Prostate gland (tissue), 2 donors: ENCODE measurements around the gene C11orf97. TPM values are rescaled to one million over a fixed set of nuclear protein-coding genes. Genes with fewer than 3 reads are reported as not detected.

Experiments used
- DNase-seq: peaks from one replicate; pipeline ENCODE4 v3.0.0-alpha.2; 2019; ENCODE audit warnings: low spot score
- H3K27ac ChIP-seq, 2 donors: fragments of 200-600 bp; sonication (generic); 2 replicates each; pipeline ENCODE4 v1.5.1; 2017 to 2019
- H3K27me3 ChIP-seq: fragments of 200-600 bp; sonication (generic); replicated peaks from 2 replicates; pipeline ENCODE4 v1.5.1; 2019; ENCODE audit not compliant: insufficient read depth
- H3K36me3 ChIP-seq, 2 donors: fragments of 200-600 bp; sonication (generic); 1 replicate in 1 of 2; 2 replicates in 1 of 2; pipeline versions ENCODE4 v1.5.1 to v1.8.1; 2017 to 2019
- H3K4me1 ChIP-seq: fragments of 200-600 bp; sonication (generic); replicated peaks from 2 replicates; pipeline ENCODE4 v1.5.1; 2019
- H3K4me3 ChIP-seq, 2 donors: fragments of 200-600 bp; sonication (generic); 2 replicates each; pipeline ENCODE4 v1.5.1; 2017 to 2019
- H3K9me3 ChIP-seq: fragments of 200-600 bp; sonication (generic); 2 replicates; pipeline ENCODE4 v1.5.1; 2017
- CTCF ChIP-seq, 4 experiments: fragments of 200-600 bp in 2 of 4; fragments of 450-650 bp in 2 of 4; sonication (generic) in 2 of 4; IDR thresholded peaks; 1 replicate in 3 of 4; 2 replicates in 1 of 4; pipeline ENCODE4 v1.5.1; 2016 to 2019; ENCODE audit warnings: antibody characterized with exemption in 4 of 4, mild to moderate bottlenecking in 2 of 4, moderate library complexity in 2 of 4
- POLR2A ChIP-seq: fragments of 450-650 bp; IDR thresholded peaks from one replicate; pipeline ENCODE4 v1.6.1; 2016; ENCODE audit warnings: antibody characterized with exemption, mild to moderate bottlenecking
- POLR2AphosphoS5 ChIP-seq: sonication (generic); formaldehyde crosslinking; IDR thresholded peaks from one replicate; pipeline ENCODE4 v1.6.1; 2017; ENCODE audit warnings: antibody characterized with exemption
- WGBS: methylation state at CpG from one replicate; pipeline ENCODE4 v1.1.5; 2018; 5-methylcytosine and 5-hydroxymethylcytosine counted together
- intact Hi-C: fragments of 100-400 bp; cut with DNase I; formaldehyde crosslinking; loops from one replicate; pipeline ENCODE4 v1.14.2; 2022
- total RNA-seq, 2 donors: library from RNA; depleted of rRNA; stranded (reverse); fragments of >200 nt; gene quantifications; one replicate each; pipeline ENCODE4 v1.1.0, GENCODE V29; 2016

The C11orf97 gene
- total RNA-seq, 2 donors from 2014 or later: not detected

- H3K27me3 ChIP-seq: no peaks in the 10 kb centered on the region
- no peak for DNase-seq
- no peaks in the 10 kb centered on the region for H3K9me3 ChIP-seq
- intact Hi-C loops: no loop called here
- H3K36me3 ChIP-seq: no peaks in the 10 kb centered on the region
- no peak overlapping the region for H3K4me3 ChIP-seq
- no peak overlapping the region for H3K27ac ChIP-seq
- 61% methylated on average over 1 of the region's 1 CpG for WGBS
- no peak for TF ChIP-seq CTCF (IDR thresholded peaks at IDR 0.05)
- H3K4me1 ChIP-seq: no peaks in the 10 kb centered on the region
Observed at GRCh38 chr11:94539420-94539819, 27.2 kb downstream of the C11orf97 start.

- peak; percentile 88 for DNase-seq
- intact Hi-C loops: loop anchor here (10.0 kb wide), 1 partner anchor 221 kb away; the partner anchor contains the start of gene AMOTL1
- under 1% methylated on average over 100 of the region's 109 CpGs for WGBS
- Histone ChIP-seq H3K9me3 (no peaks in the 10 kb centered on the region), H3K27me3 (no peaks in the 10 kb centered on the region), H3K27ac (peak within 1 kb of the TSS; percentile 94 to 96), H3K4me1 (no peaks in the 10 kb centered on the region), H3K36me3 (no peaks in the 10 kb centered on the region), H3K4me3 (peak within 1 kb of the TSS; percentile 58 to 63)
- peak; percentile 45 for TF ChIP-seq POLR2AphosphoS5
- TF ChIP-seq CTCF (IDR thresholded peaks at IDR 0.05): peak in 1 of 4 experiments; percentile 12
- TF ChIP-seq POLR2A: peak; percentile 40
Observed at GRCh38 chr11:94543695-94544645, 31.7 kb downstream of the C11orf97 start, which contains the start of gene FUT4. Gene FUT4 (plus strand): TSS chr11:94543921. CDS start chr11:94544134, 213 bp downstream.

GRCh38 chr11:94544646-94545263, 32.5 kb downstream of the C11orf97 start:
- H3K9me3 ChIP-seq: no peaks in the 10 kb centered on the region
- no peaks in the 10 kb centered on the region for H3K36me3 ChIP-seq
- TF ChIP-seq POLR2AphosphoS5 (no peak), CTCF (IDR thresholded peaks at IDR 0.05) (no peak), POLR2A (no peak)
- DNase-seq: peak; percentile 7
- no peaks in the 10 kb centered on the region for H3K27me3 ChIP-seq
- intact Hi-C loops: loop anchor here (10.0 kb wide), 1 partner anchor 220 kb away; the partner anchor contains the start of gene AMOTL1
- WGBS: 17% methylated on average over 50 of the region's 59 CpGs
- H3K27ac ChIP-seq: peak overlapping the region; percentile 94 to 96
- no peaks in the 10 kb centered on the region for H3K4me1 ChIP-seq
- peak overlapping the region; percentile 58 to 63 for H3K4me3 ChIP-seq

- H3K4me3 ChIP-seq: peak overlapping the region in 1 of 2 donors; percentile 63
- no peak overlapping the region for H3K27ac ChIP-seq
- WGBS: 78% methylated on average over 42 of the region's 54 CpGs
- DNase-seq: no peak
- H3K36me3 ChIP-seq: no peaks in the 10 kb centered on the region
- intact Hi-C loops: loop anchor here (10.0 kb wide), 1 partner anchor 219 kb away; the partner anchor contains the start of gene AMOTL1
- H3K4me1 ChIP-seq: no peaks in the 10 kb centered on the region
- TF ChIP-seq CTCF (IDR thresholded peaks at IDR 0.05) (no peak), POLR2AphosphoS5 (no peak), POLR2A (no peak)
- no peaks in the 10 kb centered on the region for H3K9me3 ChIP-seq
- no peaks in the 10 kb centered on the region for H3K27me3 ChIP-seq
Observed at GRCh38 chr11:94545264-94546161, 33.3 kb downstream of the C11orf97 start.
